PFSK-1 (cell line): ENCODE data around the gene CCDC137.

ENCODE experiments used
- FOXP2 ChIP-seq: optimal IDR thresholded peaks from 2 replicates; pipeline ENCODE3; 2011; ENCODE audit warnings: borderline replicate concordance, control low read depth, inconsistent platforms; ENCODE audit not compliant: insufficient read depth; ENCODE audit errors: extremely low read length, extremely low read depth
- POLR2AphosphoS5 ChIP-seq: IDR thresholded peaks from 2 replicates; pipeline ENCODE4 v1.6.1; 2012; ENCODE audit warnings: low read depth, mild to moderate bottlenecking, control low read depth, low read length, moderate library complexity
- SIN3A ChIP-seq: IDR thresholded peaks from 2 replicates; pipeline ENCODE4 v1.6.1; 2012; ENCODE audit warnings: mild to moderate bottlenecking, low read length, moderate library complexity, borderline replicate concordance; ENCODE audit not compliant: insufficient read depth
- TAF1 ChIP-seq: IDR thresholded peaks from 2 replicates; pipeline ENCODE4 v1.6.1; 2012; ENCODE audit warnings: low read length, control low read depth, borderline replicate concordance; ENCODE audit not compliant: insufficient read depth
- TF ChIP-seq, protein P1 (sequence below), 2 experiments: IDR thresholded peaks; 2 replicates each; pipeline versions ENCODE4 v1.6.1 to v1.8.0; 2011 to 2012; ENCODE audit warnings: low read depth in 2 of 2, low read length in 2 of 2, control low read depth in 1 of 2, inconsistent platforms in 1 of 2, mild to moderate bottlenecking in 1 of 2, moderate library complexity in 1 of 2; ENCODE audit not compliant: insufficient read depth in 1 of 2

Gene CCDC137

DNA sequence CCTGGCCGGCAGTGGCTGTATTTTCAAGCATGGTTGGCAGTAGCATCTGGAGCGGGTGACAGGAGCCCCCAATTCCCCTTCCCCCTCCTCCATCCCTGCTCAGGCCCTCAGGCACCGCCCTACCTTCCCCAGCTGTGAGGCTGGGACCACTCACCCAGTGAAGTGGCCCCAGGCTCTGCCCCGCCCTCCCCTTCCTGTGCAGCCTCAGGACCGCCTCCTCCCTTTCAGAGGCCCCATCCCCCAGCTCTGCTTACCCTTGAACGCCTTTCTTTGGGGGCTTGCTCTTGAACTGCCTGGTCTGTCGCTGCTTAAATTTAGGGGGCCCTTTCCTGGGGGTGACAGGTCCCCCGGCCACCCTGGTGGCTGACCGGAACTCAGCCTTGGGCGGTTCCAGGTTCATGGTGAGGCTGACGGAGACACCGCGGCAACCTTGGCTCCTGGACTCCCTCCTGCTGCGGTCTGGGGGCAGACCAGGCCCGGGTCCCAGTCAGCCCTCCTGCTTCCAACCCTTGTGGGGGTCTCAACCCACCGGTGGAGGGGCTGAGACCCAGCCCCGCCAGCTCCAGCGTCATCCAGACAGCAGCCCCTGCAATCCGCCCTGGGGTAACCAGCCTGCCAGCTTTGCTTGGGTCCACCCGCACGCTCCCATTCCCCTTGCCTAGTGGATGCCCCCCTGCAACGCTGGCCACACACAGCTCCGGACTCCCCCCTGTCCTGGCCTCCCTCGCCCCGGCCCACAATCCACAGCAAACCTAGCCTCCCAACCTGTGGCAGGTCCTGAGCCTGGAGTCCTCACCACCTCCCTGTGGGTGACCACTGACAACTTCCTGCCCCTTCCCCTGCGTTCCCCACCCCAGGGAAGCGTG, 13.4 kb upstream of the CCDC137 start:
- TF ChIP-seq SIN3A (no peak), TAF1 (no peak), FOXP2 (no peak), POLR2AphosphoS5 (no peak)
- TF ChIP-seq, protein P1, sequence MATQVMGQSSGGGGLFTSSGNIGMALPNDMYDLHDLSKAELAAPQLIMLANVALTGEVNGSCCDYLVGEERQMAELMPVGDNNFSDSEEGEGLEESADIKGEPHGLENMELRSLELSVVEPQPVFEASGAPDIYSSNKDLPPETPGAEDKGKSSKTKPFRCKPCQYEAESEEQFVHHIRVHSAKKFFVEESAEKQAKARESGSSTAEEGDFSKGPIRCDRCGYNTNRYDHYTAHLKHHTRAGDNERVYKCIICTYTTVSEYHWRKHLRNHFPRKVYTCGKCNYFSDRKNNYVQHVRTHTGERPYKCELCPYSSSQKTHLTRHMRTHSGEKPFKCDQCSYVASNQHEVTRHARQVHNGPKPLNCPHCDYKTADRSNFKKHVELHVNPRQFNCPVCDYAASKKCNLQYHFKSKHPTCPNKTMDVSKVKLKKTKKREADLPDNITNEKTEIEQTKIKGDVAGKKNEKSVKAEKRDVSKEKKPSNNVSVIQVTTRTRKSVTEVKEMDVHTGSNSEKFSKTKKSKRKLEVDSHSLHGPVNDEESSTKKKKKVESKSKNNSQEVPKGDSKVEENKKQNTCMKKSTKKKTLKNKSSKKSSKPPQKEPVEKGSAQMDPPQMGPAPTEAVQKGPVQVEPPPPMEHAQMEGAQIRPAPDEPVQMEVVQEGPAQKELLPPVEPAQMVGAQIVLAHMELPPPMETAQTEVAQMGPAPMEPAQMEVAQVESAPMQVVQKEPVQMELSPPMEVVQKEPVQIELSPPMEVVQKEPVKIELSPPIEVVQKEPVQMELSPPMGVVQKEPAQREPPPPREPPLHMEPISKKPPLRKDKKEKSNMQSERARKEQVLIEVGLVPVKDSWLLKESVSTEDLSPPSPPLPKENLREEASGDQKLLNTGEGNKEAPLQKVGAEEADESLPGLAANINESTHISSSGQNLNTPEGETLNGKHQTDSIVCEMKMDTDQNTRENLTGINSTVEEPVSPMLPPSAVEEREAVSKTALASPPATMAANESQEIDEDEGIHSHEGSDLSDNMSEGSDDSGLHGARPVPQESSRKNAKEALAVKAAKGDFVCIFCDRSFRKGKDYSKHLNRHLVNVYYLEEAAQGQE (IDR thresholded peaks at IDR 0.05; ENCODE audit: insufficient read depth in 1 of 2, low read depth in 2 of 2, low read length in 2 of 2) = no peak

DNA sequence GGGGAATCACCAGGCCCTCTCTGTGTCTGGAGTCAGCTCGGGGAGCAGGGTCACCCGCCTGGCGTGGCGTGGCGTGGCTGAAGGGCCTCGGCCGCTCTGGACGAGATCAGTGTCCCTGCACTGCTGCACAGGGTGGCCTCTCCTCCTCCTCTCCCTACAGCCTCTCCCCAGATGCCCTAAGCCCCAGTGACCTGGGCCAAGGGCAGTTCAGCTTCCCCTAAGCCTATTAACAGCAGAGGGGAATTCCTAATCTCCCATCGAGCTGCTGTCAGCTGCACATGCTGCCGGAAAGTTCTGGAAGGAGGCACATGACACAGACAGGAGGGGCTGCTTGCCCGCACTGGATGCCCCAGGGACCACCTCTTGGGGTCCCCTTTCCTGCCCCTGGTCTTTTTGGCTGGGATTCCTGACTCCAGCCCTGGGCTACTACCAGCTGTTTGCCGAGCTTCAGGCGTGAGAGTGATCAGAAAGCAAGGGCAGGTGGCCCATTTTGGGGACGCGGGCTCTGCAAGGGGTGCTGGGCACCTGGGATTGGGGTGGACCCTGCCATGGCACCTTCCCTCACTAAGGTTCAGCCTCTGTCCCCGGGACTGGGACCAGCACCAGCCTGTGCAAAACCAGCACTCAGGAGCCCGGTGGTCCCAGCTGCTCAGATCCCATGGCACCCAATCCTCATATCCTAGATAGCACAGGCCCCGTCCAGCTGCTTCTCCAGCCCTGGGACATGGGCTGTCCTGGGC, 11.0 kb upstream of the CCDC137 start:
- TF ChIP-seq FOXP2 (no peak), TAF1 (no peak), POLR2AphosphoS5 (no peak), SIN3A (no peak)
- TF ChIP-seq, protein P1 (IDR thresholded peaks at IDR 0.05; ENCODE audit: insufficient read depth in 1 of 2, low read depth in 2 of 2, low read length in 2 of 2) = no peak

DNA sequence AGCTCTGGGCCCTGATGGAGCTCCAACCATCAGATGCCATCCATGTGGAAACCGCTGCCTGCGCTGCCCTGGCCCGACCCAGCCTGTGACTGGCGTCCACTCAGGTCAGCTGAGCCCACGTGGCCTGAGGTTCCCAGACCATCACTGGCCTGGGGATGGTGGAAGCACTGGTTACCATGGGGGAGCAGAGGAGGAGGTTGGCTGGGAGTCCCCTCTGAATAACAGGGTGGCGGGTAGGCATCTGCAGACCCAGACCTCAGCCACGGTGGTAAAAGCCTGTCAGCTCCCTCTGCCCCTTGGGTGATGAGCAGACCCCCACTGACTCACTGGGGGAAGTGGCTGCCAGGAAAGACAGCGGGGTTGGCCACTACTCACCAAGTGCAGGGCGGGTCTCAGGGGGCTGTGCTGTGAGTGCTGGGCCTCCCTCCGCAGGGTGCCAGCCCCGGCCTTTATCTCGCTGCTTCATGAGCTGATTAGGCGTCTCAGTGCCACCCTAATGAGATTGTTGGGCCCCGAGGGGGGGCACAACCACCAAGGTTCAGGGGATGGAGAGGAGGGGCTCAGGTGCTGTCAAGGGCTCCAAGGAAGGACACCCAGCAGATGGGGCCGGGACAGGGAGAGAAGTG, 10.3 kb upstream of the CCDC137 start, which contains the start of gene PDE6G:
PDE6G (minus strand) TSS at position 425 of the 626 bp plus-strand sequence. CDS start 3,237 bp downstream, outside the sequence.
- no peak for TF ChIP-seq TAF1
- no peak for TF ChIP-seq SIN3A
- TF ChIP-seq, protein P1 (IDR thresholded peaks at IDR 0.05; ENCODE audit: insufficient read depth in 1 of 2, low read depth in 2 of 2, low read length in 2 of 2) = no peak
- no peak for TF ChIP-seq POLR2AphosphoS5
- TF ChIP-seq FOXP2 = no peak

DNA sequence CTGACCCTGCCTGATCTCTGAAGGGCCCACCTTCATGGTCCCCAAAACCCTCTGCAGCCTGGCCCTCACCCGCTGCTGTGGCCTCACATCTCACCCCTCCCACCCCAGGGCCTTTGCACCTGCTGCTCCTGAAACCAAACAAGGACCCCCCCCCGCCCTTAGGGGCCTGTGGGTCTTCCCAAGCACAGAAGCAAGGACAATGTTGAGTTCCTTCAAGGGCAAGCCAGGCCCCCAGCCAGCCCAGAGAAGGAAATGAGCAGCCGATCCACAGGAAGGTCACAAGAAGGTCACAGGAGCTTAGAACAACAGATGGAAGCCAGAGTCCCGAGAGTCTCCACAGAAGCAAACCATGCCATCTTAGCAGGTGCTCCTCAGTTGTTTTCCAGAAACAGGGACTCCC, 9.7 kb upstream of the CCDC137 start:
- no peak for TF ChIP-seq POLR2AphosphoS5
- TF ChIP-seq, protein P1 (IDR thresholded peaks at IDR 0.05; ENCODE audit: insufficient read depth in 1 of 2, low read depth in 2 of 2, low read length in 2 of 2) = no peak
- TF ChIP-seq FOXP2 = no peak
- TF ChIP-seq SIN3A = no peak
